ENCODE data around the gene ARSJ.

DNA sequence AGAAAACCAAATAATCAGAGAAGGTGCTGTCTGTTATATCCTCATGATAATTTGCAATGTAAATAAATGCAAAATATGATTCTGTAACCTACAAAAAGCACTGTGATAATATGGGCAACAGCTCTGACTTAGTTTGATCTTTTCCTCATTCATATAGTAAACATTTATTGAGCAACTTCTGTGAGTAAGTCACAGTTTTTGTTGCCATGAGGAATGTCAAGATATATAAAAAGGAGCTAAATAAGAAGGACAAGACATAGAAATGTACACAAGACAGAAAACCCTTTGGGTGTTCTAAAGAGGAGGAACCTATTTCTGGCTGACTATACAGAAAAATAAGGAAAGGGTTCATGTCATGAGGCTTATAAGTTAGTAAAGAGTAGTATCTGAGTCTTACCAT, 44.3 kb downstream of the ARSJ start:
- no peak for TF ChIP-seq POLR2A (IDR thresholded peaks at IDR 0.05; ENCODE audit: extremely low read depth, insufficient read length)
- TF ChIP-seq, protein P1, sequence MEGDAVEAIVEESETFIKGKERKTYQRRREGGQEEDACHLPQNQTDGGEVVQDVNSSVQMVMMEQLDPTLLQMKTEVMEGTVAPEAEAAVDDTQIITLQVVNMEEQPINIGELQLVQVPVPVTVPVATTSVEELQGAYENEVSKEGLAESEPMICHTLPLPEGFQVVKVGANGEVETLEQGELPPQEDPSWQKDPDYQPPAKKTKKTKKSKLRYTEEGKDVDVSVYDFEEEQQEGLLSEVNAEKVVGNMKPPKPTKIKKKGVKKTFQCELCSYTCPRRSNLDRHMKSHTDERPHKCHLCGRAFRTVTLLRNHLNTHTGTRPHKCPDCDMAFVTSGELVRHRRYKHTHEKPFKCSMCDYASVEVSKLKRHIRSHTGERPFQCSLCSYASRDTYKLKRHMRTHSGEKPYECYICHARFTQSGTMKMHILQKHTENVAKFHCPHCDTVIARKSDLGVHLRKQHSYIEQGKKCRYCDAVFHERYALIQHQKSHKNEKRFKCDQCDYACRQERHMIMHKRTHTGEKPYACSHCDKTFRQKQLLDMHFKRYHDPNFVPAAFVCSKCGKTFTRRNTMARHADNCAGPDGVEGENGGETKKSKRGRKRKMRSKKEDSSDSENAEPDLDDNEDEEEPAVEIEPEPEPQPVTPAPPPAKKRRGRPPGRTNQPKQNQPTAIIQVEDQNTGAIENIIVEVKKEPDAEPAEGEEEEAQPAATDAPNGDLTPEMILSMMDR (IDR thresholded peaks at IDR 0.05; ENCODE audit: low read depth, low read length): no peak
- TF ChIP-seq, protein P2, sequence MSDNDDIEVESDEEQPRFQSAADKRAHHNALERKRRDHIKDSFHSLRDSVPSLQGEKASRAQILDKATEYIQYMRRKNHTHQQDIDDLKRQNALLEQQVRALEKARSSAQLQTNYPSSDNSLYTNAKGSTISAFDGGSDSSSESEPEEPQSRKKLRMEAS (IDR thresholded peaks at IDR 0.05; ENCODE audit: low read depth, low read length): no peak

Measured in NB4 (cell line).